GM23248 (cell line): Measurements from ENCODE around the gene LRRC73.

ENCODE experiments used
- EZH2 ChIP-seq: fragments of 200-600 bp; sonication (generic); IDR thresholded peaks from 2 replicates; pipeline ENCODE4 v1.6.1; 2018; ENCODE audit warnings: antibody characterized with exemption, mild to moderate bottlenecking; ENCODE audit not compliant: insufficient read depth, poor library complexity, severe bottlenecking
- EZH2phosphoT487 ChIP-seq: fragments of 200-600 bp; sonication (generic); IDR thresholded peaks from 2 replicates; pipeline ENCODE4 v1.6.1; 2018; ENCODE audit warnings: antibody characterized with exemption, moderate library complexity, mild to moderate bottlenecking, low read depth; ENCODE audit not compliant: insufficient read depth

- TF ChIP-seq EZH2 (no peak), EZH2phosphoT487 (no peak)
These were observed 1.8 kb upstream of the LRRC73 start for GRCh38 chr6:43511824-43512415.
